Measurements from ENCODE around the gene LLPH.

The LLPH gene

GRCh38 chr12:66156654-66157053, 26.1 kb upstream of the LLPH start:
- no peak for TF ChIP-seq CTCF (conservative IDR thresholded peaks at IDR 0.05; ENCODE audit: control insufficient read depth, insufficient read depth, low read depth, low read length)
- peak; percentile 65 for DNase-seq (ENCODE audit: low read depth)

DNA sequence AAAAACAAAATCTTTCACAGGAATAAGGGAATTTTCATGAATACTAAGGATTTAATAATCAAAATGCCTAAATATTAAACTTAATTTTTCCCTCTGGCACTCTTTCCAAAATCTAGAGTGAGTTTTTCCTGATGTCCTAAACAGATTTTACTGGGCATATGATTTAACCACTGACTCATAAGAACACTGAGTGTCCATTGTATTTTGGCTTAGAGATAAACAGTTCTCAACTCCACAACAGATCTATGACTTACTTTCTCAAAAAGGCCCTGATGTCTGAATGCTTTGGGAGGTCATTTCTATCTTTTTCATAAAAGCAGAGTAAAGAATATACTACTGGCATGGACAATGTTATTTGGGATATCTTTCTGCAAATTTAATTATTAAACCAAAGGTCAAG, 24.2 kb upstream of the LLPH start:
- H3K4me3 ChIP-seq (ENCODE audit: control insufficient read depth, low read depth, low read length) = no peak overlapping the region
- no peak for TF ChIP-seq CTCF (conservative IDR thresholded peaks at IDR 0.05; ENCODE audit: control insufficient read depth, insufficient read depth, low read depth, low read length)
- DNase-seq (ENCODE audit: low read depth) = peak; percentile 75

More at GRCh38 chr12:66156654-66157053, 26.1 kb upstream of the LLPH start:
- H3K4me3 ChIP-seq (ENCODE audit: control insufficient read depth, low read depth, low read length) = no peak overlapping the region

GRCh38 chr12:66152732-66153131, 22.2 kb upstream of the LLPH start:
- H3K4me3 ChIP-seq (ENCODE audit: control insufficient read depth, low read depth, low read length) = no peak overlapping the region
- peak; percentile 77 for DNase-seq (ENCODE audit: low read depth)
- no peak for TF ChIP-seq CTCF (conservative IDR thresholded peaks at IDR 0.05; ENCODE audit: control insufficient read depth, insufficient read depth, low read depth, low read length)

GRCh38 chr12:66149702-66150398, 19.3 kb upstream of the LLPH start:
- no peak overlapping the region for H3K4me3 ChIP-seq (ENCODE audit: control insufficient read depth, low read depth, low read length)
- DNase-seq (ENCODE audit: low read depth) = peak; percentile 30
- TF ChIP-seq CTCF (conservative IDR thresholded peaks at IDR 0.05; ENCODE audit: control insufficient read depth, insufficient read depth, low read depth, low read length) = peak; percentile 12

DNA sequence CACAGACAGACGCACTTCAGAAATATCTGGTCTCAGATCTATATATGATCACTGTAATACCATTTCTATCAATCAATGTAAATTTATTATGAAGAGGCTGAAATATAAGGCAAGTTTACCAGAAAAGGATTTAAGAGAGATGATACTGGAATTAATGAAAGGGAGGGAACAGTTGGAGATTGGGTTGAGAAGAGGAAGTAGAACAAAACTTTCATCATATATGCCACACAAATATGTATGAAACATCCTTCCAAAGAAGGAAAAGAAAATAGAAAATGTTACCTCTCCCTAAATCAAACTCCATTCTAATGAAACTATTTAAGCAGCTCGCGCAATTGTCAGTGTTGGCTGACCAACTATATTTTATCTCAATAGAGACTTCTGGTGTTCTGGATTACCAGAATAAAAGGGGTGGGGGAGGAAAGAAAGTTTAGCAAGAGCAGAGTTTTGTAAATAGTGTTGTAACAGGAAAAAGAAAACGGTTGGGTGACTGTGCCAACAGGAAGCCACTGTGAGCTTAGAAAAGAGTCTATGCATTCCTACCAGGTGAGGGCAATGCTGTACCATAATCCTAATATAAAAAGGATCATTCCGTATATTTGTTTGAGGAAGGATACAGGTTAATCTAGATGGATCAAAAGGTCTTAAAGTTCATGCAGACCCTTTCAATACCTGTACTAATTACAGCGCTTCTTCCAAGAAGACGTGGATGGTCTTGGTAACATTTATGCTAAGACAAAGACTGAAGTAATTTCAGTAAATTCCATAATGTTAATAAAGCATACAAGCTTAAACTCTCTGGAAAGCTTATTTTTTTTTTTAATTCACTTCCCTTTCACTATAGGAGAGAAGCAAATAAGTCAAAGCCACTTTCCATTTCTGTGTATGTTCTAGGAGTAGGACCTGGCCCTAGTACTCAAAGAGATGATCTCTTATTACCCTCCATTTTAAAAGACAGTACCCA, 14.5 kb upstream of the LLPH start:
- TF ChIP-seq CTCF (conservative IDR thresholded peaks at IDR 0.05; ENCODE audit: control insufficient read depth, insufficient read depth, low read depth, low read length) = peak; percentile 66
- H3K4me3 ChIP-seq (ENCODE audit: control insufficient read depth, low read depth, low read length) = no peak overlapping the region
- peak; percentile 81 for DNase-seq (ENCODE audit: low read depth)

- TF ChIP-seq CTCF (conservative IDR thresholded peaks at IDR 0.05; ENCODE audit: control insufficient read depth, insufficient read depth, low read depth, low read length) = no peak
- no peak overlapping the region for H3K4me3 ChIP-seq (ENCODE audit: control insufficient read depth, low read depth, low read length)
- DNase-seq (ENCODE audit: low read depth) = no peak
Observed at GRCh38 chr12:66143868-66144267, 13.3 kb upstream of the LLPH start.

All from fibroblast of mammary gland (primary cell).